ENCODE results near the gene KLHL7.

The KLHL7 gene

GRCh38 chr7:23105644-23106056, at the start of gene KLHL7:
Gene KLHL7 (plus strand): TSS chr7:23105785. CDS start chr7:23106027, 242 bp downstream.
- peak; percentile 52 to 95 (median 91) for DNase-seq

- no peak for DNase-seq
Measured at GRCh38 chr7:23058408-23059096, 47.0 kb upstream of the KLHL7 start.

- no peak for DNase-seq
Measured at GRCh38 chr7:23061327-23061726, 44.3 kb upstream of the KLHL7 start.

GRCh38 chr7:23062452-23062851, 43.1 kb upstream of the KLHL7 start:
- no peak for DNase-seq

GRCh38 chr7:23065974-23066373, 39.6 kb upstream of the KLHL7 start:
- no peak for DNase-seq

- DNase-seq, result no peak
Measured at GRCh38 chr7:23067271-23067670, 38.3 kb upstream of the KLHL7 start.

- DNase-seq, result no peak
Measured at GRCh38 chr7:23072048-23072447, 33.5 kb upstream of the KLHL7 start.

- no peak for DNase-seq
Measured at GRCh38 chr7:23072922-23073321, 32.7 kb upstream of the KLHL7 start.

GRCh38 chr7:23074443-23075261, 30.9 kb upstream of the KLHL7 start:
- DNase-seq, result no peak

GRCh38 chr7:23075571-23075970, 30.0 kb upstream of the KLHL7 start:
- DNase-seq, result no peak

- DNase-seq, result no peak
Measured at GRCh38 chr7:23076772-23077171, 28.8 kb upstream of the KLHL7 start.

GRCh38 chr7:23093111-23093510, 12.5 kb upstream of the KLHL7 start:
- no peak for DNase-seq

- no peak for DNase-seq
Measured at GRCh38 chr7:23093546-23093945, 12.0 kb upstream of the KLHL7 start.

- no peak for DNase-seq
Measured at GRCh38 chr7:23096518-23097290, 8.9 kb upstream of the KLHL7 start.

GRCh38 chr7:23098029-23098428, 7.6 kb upstream of the KLHL7 start:
- DNase-seq, result no peak

GRCh38 chr7:23098460-23098859, 7.1 kb upstream of the KLHL7 start:
- no peak for DNase-seq

GRCh38 chr7:23100697-23101096, 4.9 kb upstream of the KLHL7 start:
- no peak for DNase-seq

- peak in 1 of 14 donors; percentile 30 for DNase-seq
Measured at GRCh38 chr7:23105086-23105643, 420 bp upstream of the KLHL7 start.

GRCh38 chr7:23106057-23106822, 655 bp downstream of the KLHL7 start:
- DNase-seq, result peak in 13 of 14 donors; percentile 18 to 71 (median 58)

- DNase-seq, result peak in 2 of 14 donors; percentile 8 to 20
Measured at GRCh38 chr7:23106823-23107663, 1.5 kb downstream of the KLHL7 start.

- DNase-seq, result no peak
Measured at GRCh38 chr7:23107781-23108180, 2.2 kb downstream of the KLHL7 start.

Data from C1 segment of cervical spinal cord (tissue), 14 donors.